WERI-Rb-1 (cell line): ENCODE results near the gene NAALADL2.

Source experiments
- DNase-seq: peaks from one replicate; pipeline ENCODE4 v3.0.0-alpha.2; 2020
- H3K27ac ChIP-seq: fragments of 250-450 bp; sonication (Bioruptor Pico); 2 replicates; pipeline ENCODE4 v1.5.1; 2020; ENCODE audit warnings: mild to moderate bottlenecking, moderate library complexity
- H3K27me3 ChIP-seq: fragments of 250-450 bp; sonication (Bioruptor Pico); 2 replicates; pipeline ENCODE4 v1.5.1; 2021; ENCODE audit warnings: mild to moderate bottlenecking, low read depth, moderate library complexity; ENCODE audit not compliant: insufficient read depth, severe bottlenecking
- H3K36me3 ChIP-seq: fragments of 250-450 bp; sonication (Bioruptor Pico); 2 replicates; pipeline ENCODE4 v1.5.1; 2020; ENCODE audit warnings: mild to moderate bottlenecking, moderate library complexity
- H3K4me3 ChIP-seq: 2 replicates; pipeline ENCODE4 v1.5.1; 2011; ENCODE audit warnings: low read depth, mild to moderate bottlenecking, control low read depth, low read length
- H3K9me3 ChIP-seq: fragments of 250-450 bp; sonication (Bioruptor Pico); 2 replicates; pipeline ENCODE4 v1.5.1; 2021; ENCODE audit warnings: mild to moderate bottlenecking, moderate library complexity; ENCODE audit not compliant: severe bottlenecking
- TF ChIP-seq, protein P1 (sequence below): IDR thresholded peaks from 2 replicates; pipeline ENCODE4 v1.5.1; 2011; ENCODE audit warnings: low read depth, mild to moderate bottlenecking, control low read depth, inconsistent platforms, low read length

The NAALADL2 gene

DNA sequence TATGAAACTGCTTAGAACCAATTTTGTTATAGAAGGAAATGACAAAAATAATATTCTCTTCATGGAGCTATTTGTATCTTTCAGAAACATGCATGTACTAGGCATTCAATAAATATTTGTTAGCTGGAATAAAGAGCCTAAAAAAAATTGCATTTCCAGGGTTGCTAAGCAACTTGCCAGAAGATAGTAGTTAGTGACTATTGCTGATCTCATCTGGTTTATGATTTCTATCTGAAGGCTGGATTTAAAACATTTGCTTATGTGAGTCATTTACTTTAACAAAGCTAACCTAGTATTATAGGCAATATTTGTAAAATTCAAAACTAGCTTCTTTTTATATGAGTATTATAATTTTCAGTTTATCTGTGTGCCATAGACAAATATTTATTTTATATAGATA is 78.3 kb downstream of the NAALADL2 start:
- no peak overlapping the region for H3K4me3 ChIP-seq
- TF ChIP-seq, protein P1, sequence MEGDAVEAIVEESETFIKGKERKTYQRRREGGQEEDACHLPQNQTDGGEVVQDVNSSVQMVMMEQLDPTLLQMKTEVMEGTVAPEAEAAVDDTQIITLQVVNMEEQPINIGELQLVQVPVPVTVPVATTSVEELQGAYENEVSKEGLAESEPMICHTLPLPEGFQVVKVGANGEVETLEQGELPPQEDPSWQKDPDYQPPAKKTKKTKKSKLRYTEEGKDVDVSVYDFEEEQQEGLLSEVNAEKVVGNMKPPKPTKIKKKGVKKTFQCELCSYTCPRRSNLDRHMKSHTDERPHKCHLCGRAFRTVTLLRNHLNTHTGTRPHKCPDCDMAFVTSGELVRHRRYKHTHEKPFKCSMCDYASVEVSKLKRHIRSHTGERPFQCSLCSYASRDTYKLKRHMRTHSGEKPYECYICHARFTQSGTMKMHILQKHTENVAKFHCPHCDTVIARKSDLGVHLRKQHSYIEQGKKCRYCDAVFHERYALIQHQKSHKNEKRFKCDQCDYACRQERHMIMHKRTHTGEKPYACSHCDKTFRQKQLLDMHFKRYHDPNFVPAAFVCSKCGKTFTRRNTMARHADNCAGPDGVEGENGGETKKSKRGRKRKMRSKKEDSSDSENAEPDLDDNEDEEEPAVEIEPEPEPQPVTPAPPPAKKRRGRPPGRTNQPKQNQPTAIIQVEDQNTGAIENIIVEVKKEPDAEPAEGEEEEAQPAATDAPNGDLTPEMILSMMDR, result no peak
- H3K27me3 ChIP-seq, result no peaks in the 10 kb centered on the region
- no peaks in the 10 kb centered on the region for H3K36me3 ChIP-seq
- no peak for DNase-seq
- no peaks in the 10 kb centered on the region for H3K9me3 ChIP-seq
- no peak overlapping the region for H3K27ac ChIP-seq

DNA sequence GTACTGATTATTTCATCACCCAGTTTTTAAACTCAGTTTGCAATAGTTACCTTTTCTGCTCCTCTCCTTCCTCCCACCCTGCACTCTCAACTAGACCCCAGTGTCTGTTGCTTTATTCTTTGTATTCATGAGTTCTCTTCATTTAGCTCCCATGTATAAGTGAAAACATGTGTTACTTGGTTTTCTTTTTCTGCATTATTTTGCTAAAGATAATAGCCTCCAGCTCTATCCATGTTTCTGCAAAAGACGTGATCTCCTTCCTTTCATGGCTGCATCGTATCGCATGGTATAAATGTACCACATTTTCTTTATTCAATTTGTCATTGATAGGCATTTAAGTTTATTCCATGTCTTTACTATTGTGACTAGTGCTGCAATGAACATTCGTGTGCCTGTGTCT is 79.0 kb downstream of the NAALADL2 start:
- TF ChIP-seq, protein P1, result no peak
- no peak for DNase-seq
- Histone ChIP-seq H3K27ac (no peak overlapping the region), H3K9me3 (no peaks in the 10 kb centered on the region), H3K4me3 (no peak overlapping the region), H3K36me3 (no peaks in the 10 kb centered on the region), H3K27me3 (no peaks in the 10 kb centered on the region)

DNA sequence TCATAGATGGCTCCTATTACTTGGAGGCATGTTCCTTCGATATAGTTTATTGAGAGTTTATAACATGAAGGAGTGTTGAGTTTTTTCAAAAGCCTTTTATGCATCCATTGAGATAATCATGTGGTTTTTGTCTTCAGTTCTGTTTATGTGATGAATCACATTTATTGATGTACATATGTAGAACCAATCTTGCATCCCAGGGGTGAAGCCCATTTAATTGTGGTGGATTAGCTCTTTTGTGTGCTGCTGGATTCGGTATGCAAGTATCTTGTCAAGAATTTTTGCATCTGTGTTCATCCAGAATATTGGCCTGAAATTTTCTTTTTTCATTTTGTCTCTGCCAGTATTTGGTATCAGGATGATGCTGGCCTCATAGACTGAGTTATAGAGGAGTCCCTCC is 81.0 kb downstream of the NAALADL2 start:
- no peaks in the 10 kb centered on the region for H3K9me3 ChIP-seq
- no peaks in the 10 kb centered on the region for H3K36me3 ChIP-seq
- no peak overlapping the region for H3K4me3 ChIP-seq
- TF ChIP-seq, protein P1, result no peak
- no peak overlapping the region for H3K27ac ChIP-seq
- no peak for DNase-seq
- no peaks in the 10 kb centered on the region for H3K27me3 ChIP-seq

DNA sequence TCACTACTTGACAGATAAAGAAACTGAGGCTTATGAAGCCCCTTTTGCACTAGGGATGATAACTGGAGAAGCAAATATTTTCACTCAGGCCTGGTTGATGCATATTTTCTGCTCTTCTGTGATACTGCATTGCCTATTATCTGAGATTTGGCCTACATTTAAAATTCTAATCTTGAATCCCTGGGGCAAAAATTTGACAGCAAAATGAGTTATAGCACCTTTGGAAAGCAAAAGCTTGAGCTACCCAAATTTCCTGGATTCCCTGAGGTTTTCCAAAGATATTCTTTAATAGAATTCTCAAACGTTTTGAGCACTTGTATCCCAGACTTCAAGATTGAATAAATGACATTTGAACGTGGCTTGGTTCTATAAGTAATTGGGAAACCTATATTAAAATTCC is 86.1 kb downstream of the NAALADL2 start:
- no peaks in the 10 kb centered on the region for H3K36me3 ChIP-seq
- TF ChIP-seq, protein P1, result no peak
- H3K9me3 ChIP-seq, result no peaks in the 10 kb centered on the region
- no peak overlapping the region for H3K27ac ChIP-seq
- no peak overlapping the region for H3K4me3 ChIP-seq
- no peak for DNase-seq
- H3K27me3 ChIP-seq, result no peaks in the 10 kb centered on the region

DNA sequence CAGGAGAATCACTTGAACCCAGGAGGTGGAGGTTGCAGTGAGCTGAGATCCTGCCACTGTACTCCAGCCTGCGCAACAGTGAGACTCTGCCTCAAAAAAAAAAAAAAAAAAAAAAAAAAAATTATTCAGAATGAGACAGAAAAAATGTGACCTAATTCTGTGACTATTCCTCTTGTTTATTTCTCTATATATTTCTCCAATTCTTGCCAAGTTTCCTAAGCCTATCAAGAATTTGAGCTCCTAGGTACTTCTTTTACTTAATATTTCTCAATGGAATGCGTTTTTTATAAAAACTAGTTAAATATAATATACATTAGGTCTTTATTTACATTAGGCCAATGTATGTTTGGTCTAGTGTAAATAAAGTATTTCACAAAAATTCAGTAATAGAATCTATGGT is 86.8 kb downstream of the NAALADL2 start:
- Histone ChIP-seq H3K9me3 (no peaks in the 10 kb centered on the region), H3K27me3 (no peaks in the 10 kb centered on the region), H3K4me3 (no peak overlapping the region), H3K27ac (no peak overlapping the region), H3K36me3 (no peaks in the 10 kb centered on the region)
- TF ChIP-seq, protein P1, result no peak
- no peak for DNase-seq

DNA sequence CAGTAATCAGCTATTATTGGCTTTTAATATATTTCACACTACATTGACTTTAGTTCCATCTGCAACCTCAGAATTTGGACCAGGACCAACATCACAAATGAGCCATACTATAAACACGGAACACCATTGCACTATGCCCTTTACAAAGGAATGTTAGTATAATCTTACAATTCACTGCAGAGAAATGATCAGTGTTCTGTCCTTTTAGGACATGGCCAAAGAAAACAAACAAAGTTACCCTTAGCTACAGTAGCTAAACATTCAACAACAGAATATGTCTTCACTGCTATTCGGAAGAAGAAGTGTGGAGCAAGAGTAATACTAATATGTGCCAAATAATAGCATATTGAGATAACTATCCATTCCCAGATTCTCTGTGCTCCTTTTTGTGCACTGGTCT is 90.4 kb downstream of the NAALADL2 start:
- Histone ChIP-seq H3K36me3 (no peaks in the 10 kb centered on the region), H3K9me3 (no peaks in the 10 kb centered on the region), H3K27ac (no peak overlapping the region), H3K27me3 (no peaks in the 10 kb centered on the region), H3K4me3 (no peak overlapping the region)
- TF ChIP-seq, protein P1, result no peak
- no peak for DNase-seq
